ENCODE results near the gene EIF3B.
"Not testable (repeated sequence)": the region's sequence is repeated elsewhere in the genome, so short reads cannot be mapped to it uniquely, and the experiment has no call there.

EIF3B gene

GRCh38 chr7:2417178-2417577 lies 62.6 kb downstream of the EIF3B start:
- not testable (repeated sequence) for H3K36me3 ChIP-seq (ENCODE audit: control insufficient read depth in 2 of 2, insufficient read depth in 2 of 2, low read length in 2 of 2); H3K4me1 ChIP-seq (ENCODE audit: control insufficient read depth, insufficient read depth, low read length); H3K9ac ChIP-seq (ENCODE audit: low read length in 2 of 2); H3K9me3 ChIP-seq (ENCODE audit: control insufficient read depth in 2 of 2, low read length in 2 of 2); H3K27me3 ChIP-seq (ENCODE audit: control insufficient read depth in 1 of 2, insufficient read depth in 2 of 2, low read length in 2 of 2); H3K4me3 ChIP-seq (ENCODE audit: low read length in 2 of 2)
- peak overlapping the region; percentile 11 for H3K27ac ChIP-seq (ENCODE audit: low read length)

DNA sequence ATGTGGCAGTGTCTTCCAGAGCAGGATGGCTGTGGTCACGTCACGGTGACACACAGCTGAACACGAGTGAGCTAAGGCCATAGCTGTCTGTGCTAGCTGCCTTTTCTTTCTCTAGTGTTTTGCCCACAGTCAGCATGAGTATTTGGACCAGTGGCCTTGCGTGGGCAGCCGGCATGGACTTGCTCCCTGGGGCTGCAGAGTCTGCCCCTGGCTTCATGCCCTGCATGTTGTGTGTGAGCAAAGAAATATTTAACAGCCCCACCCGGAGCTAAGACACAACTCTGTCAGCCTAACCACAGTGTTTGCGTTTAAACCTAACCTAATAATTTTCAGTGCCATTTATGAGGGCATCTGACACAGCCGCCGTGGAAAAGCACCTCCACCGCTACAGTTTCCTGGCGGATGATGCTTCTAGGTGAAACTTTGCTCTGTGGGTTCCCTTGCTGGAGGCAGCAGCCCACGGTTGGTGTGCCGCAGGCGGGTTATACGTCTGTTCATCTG lies 63.4 kb downstream of the EIF3B start:
- H3K36me3 ChIP-seq (ENCODE audit: control insufficient read depth in 2 of 2, insufficient read depth in 2 of 2, low read length in 2 of 2): no peaks in the 10 kb centered on the region
- no peaks in the 10 kb centered on the region for H3K4me1 ChIP-seq (ENCODE audit: control insufficient read depth, insufficient read depth, low read length)
- no peaks in the 10 kb centered on the region for H3K27me3 ChIP-seq (ENCODE audit: control insufficient read depth in 1 of 2, insufficient read depth in 2 of 2, low read length in 2 of 2)
- no peak overlapping the region for H3K9ac ChIP-seq (ENCODE audit: low read length in 2 of 2)
- no peak overlapping the region for H3K4me3 ChIP-seq (ENCODE audit: low read length in 2 of 2)
- peak overlapping the region; percentile 11 for H3K27ac ChIP-seq (ENCODE audit: low read length)
- H3K9me3 ChIP-seq (ENCODE audit: control insufficient read depth in 2 of 2, low read length in 2 of 2): no peaks in the 10 kb centered on the region

GRCh38 chr7:2420216-2420933 lies 65.7 kb downstream of the EIF3B start:
- H3K27me3 ChIP-seq (ENCODE audit: control insufficient read depth in 1 of 2, insufficient read depth in 2 of 2, low read length in 2 of 2): no peaks in the 10 kb centered on the region
- H3K36me3 ChIP-seq (ENCODE audit: control insufficient read depth in 2 of 2, insufficient read depth in 2 of 2, low read length in 2 of 2): no peaks in the 10 kb centered on the region
- no peak overlapping the region for H3K9ac ChIP-seq (ENCODE audit: low read length in 2 of 2)
- no peak overlapping the region for H3K4me3 ChIP-seq (ENCODE audit: low read length in 2 of 2)
- H3K27ac ChIP-seq (ENCODE audit: low read length): no peak overlapping the region
- H3K4me1 ChIP-seq (ENCODE audit: control insufficient read depth, insufficient read depth, low read length): no peaks in the 10 kb centered on the region
- no peaks in the 10 kb centered on the region for H3K9me3 ChIP-seq (ENCODE audit: control insufficient read depth in 2 of 2, low read length in 2 of 2)

GRCh38 chr7:2421943-2422310 lies 67.3 kb downstream of the EIF3B start:
- H3K4me3 ChIP-seq (ENCODE audit: low read length in 2 of 2): no peak overlapping the region
- no peaks in the 10 kb centered on the region for H3K36me3 ChIP-seq (ENCODE audit: control insufficient read depth in 2 of 2, insufficient read depth in 2 of 2, low read length in 2 of 2)
- H3K27ac ChIP-seq (ENCODE audit: low read length): no peak overlapping the region
- no peak overlapping the region for H3K9ac ChIP-seq (ENCODE audit: low read length in 2 of 2)
- H3K9me3 ChIP-seq (ENCODE audit: control insufficient read depth in 2 of 2, low read length in 2 of 2): no peaks in the 10 kb centered on the region
- no peaks in the 10 kb centered on the region for H3K4me1 ChIP-seq (ENCODE audit: control insufficient read depth, insufficient read depth, low read length)
- no peaks in the 10 kb centered on the region for H3K27me3 ChIP-seq (ENCODE audit: control insufficient read depth in 1 of 2, insufficient read depth in 2 of 2, low read length in 2 of 2)

DNA sequence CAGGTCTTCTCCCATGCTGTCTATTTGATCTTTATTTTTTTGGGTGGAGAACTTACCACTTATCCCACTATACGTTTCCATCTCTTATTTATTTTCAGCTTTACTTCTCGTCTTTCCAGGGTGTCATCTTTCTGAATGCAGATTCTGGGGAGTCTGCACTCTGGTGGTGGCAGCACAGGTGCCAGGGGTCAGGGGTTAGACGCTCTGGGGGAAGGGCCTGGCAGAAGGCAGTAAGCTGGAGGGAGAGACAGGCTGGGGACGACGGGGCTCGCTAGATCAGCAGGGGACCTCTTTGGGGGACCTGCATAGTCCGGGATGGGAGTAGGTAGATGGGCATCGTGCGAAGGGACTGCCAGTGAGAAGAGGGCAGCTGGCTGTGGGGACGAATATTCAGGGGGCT lies 71.1 kb downstream of the EIF3B start:
- Histone ChIP-seq H3K9me3 (ENCODE audit: control insufficient read depth in 2 of 2, low read length in 2 of 2) (no peaks in the 10 kb centered on the region), H3K27ac (ENCODE audit: low read length) (no peak overlapping the region), H3K36me3 (ENCODE audit: control insufficient read depth in 2 of 2, insufficient read depth in 2 of 2, low read length in 2 of 2) (no peaks in the 10 kb centered on the region), H3K4me1 (ENCODE audit: control insufficient read depth, insufficient read depth, low read length) (no peaks in the 10 kb centered on the region), H3K27me3 (ENCODE audit: control insufficient read depth in 1 of 2, insufficient read depth in 2 of 2, low read length in 2 of 2) (no peaks in the 10 kb centered on the region), H3K4me3 (ENCODE audit: low read length in 2 of 2) (no peak overlapping the region), H3K9ac (ENCODE audit: low read length in 2 of 2) (no peak overlapping the region)
